Tibial artery (tissue), 4 donors: ENCODE results near the gene KL.

Experiments used
- DNase-seq, 2 donors: peaks; one replicate each; pipeline ENCODE4 v3.0.0-alpha.2; 2019
- H3K27ac ChIP-seq, 2 donors: fragments of 200-600 bp; sonication (generic) in 1 of 2; 1 replicate in 1 of 2; 2 replicates in 1 of 2; pipeline ENCODE4 v1.5.1; 2018 to 2019; ENCODE audit warnings: mild to moderate bottlenecking in 1 of 2
- H3K27me3 ChIP-seq, 2 donors: fragments of 200-600 bp; sonication (generic) in 1 of 2; one replicate each; pipeline versions ENCODE4 v1.5.1 to v1.6.0; 2016 to 2019
- H3K36me3 ChIP-seq, 3 donors: fragments of 200-600 bp; sonication (generic) in 2 of 3; one replicate each; pipeline ENCODE4 v1.5.1; 2016 to 2019; ENCODE audit warnings: mild to moderate bottlenecking in 2 of 3
- H3K4me1 ChIP-seq, 4 donors: fragments of 200-600 bp; sonication (generic) in 2 of 4; 1 replicate in 3 of 4; 2 replicates in 1 of 4; pipeline ENCODE4 v1.5.1; 2016 to 2019
- H3K4me3 ChIP-seq, 2 donors: fragments of 200-600 bp; sonication (generic) in 1 of 2; 1 replicate in 1 of 2; 2 replicates in 1 of 2; pipeline ENCODE4 v1.5.1; 2018 to 2019; ENCODE audit warnings: mild to moderate bottlenecking in 2 of 2
- H3K9me3 ChIP-seq, 3 donors: fragments of 200-600 bp; sonication (generic) in 1 of 3; one replicate each; pipeline ENCODE4 v1.5.1; 2016 to 2019
- intact Hi-C: fragments of 100-400 bp; cut with DNase I; formaldehyde crosslinking; loops from one replicate; pipeline ENCODE4 v1.15.0; 2023; ENCODE audit warnings: low total_unique reads
- TF ChIP-seq, protein P1 (sequence below), 2 experiments: fragments of 200-600 bp in 1 of 2; fragments of 450-650 bp in 1 of 2; IDR thresholded peaks; one replicate each; pipeline ENCODE4 v1.5.1; 2017 to 2019; ENCODE audit warnings: antibody characterized with exemption in 2 of 2, mild to moderate bottlenecking in 1 of 2, moderate library complexity in 1 of 2

Gene KL

DNA sequence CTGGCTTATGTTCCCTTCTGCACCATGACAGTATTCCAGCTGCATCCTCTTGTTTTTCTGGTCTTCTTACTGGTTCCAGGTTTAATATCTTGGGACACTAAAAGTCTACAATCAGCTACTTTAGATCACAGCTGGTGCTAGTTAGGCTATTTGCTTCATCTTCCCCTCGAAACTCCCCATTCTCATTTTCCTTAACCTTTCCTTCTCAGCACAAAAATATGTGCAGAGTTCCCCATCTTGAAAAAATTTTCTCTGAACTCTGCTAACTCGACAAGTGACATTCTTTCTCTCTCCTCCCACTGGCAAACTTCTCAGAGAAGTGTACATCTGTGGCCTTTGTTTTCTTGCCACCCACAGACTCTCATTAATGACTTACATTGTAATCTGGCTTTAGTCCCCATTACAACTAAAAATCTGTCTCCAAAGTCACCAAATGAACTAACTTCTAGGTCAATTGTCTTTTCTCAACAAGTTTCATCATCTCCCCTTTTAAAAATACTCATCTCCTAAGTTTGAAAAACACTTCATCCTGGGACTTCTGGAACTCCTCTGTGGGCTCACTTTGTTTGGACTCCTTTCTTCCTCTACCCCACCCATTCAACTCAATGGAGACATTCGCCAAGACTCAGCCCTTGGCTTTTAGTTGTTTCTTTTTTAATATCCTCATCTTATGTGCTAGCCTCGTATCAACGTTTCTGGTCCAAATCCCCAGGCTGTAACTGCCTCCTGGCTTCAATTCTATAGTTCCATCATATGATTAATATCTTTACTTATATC, 7.1 kb upstream of the KL start:
- DNase-seq = no peak
- Histone ChIP-seq H3K4me3 (no peak overlapping the region), H3K36me3 (no peaks in the 10 kb centered on the region), H3K9me3 (peaks cover 0 to 12% (median 9%) of the 10 kb centered on the region in 3 donors), H3K27ac (no peak overlapping the region), H3K4me1 (no peaks in the 10 kb centered on the region), H3K27me3 (no peaks in the 10 kb centered on the region)
- TF ChIP-seq, protein P1, sequence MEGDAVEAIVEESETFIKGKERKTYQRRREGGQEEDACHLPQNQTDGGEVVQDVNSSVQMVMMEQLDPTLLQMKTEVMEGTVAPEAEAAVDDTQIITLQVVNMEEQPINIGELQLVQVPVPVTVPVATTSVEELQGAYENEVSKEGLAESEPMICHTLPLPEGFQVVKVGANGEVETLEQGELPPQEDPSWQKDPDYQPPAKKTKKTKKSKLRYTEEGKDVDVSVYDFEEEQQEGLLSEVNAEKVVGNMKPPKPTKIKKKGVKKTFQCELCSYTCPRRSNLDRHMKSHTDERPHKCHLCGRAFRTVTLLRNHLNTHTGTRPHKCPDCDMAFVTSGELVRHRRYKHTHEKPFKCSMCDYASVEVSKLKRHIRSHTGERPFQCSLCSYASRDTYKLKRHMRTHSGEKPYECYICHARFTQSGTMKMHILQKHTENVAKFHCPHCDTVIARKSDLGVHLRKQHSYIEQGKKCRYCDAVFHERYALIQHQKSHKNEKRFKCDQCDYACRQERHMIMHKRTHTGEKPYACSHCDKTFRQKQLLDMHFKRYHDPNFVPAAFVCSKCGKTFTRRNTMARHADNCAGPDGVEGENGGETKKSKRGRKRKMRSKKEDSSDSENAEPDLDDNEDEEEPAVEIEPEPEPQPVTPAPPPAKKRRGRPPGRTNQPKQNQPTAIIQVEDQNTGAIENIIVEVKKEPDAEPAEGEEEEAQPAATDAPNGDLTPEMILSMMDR (IDR thresholded peaks at IDR 0.05) = no peak
- intact Hi-C loops = no loop called here

DNA sequence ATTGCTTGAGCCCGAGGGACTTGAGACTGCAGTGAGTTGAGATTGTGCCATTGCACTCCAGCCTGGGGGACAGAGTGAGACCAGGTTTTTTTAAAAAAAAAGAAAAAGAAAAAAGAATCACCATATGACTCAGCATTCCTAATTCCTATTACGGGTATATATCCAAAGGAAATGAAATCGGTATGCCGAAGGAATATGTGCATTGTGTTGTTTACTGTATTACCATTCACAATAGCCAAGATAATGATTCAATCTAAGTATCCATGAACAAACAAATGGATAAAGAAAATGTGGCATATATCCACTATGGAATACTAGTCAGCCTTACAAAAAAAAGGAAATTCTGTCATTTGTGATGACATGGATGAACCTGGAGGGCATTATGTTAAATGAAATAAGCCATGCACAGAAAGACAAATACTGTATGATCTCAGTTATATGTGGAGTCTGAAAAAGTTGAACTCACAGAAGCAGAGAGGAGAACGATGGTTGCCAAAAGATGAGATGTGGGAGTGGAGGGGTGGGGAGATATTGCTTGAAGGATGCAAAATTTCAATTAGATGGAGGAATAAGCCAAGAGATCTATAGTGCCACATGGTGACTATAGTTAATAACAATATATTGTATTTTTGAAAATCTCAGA, 4.3 kb upstream of the KL start:
- intact Hi-C loops = no loop called here
- H3K36me3 ChIP-seq = no peaks in the 10 kb centered on the region
- DNase-seq = no peak
- no peak overlapping the region for H3K27ac ChIP-seq
- TF ChIP-seq, protein P1 (IDR thresholded peaks at IDR 0.05) = no peak
- peaks cover 0 to 13% (median 5%) of the 10 kb centered on the region in 4 donors for H3K4me1 ChIP-seq
- H3K27me3 ChIP-seq = no peaks in the 10 kb centered on the region
- H3K9me3 ChIP-seq = peaks cover 0 to 12% (median 9%) of the 10 kb centered on the region in 3 donors
- no peak overlapping the region for H3K4me3 ChIP-seq

DNA sequence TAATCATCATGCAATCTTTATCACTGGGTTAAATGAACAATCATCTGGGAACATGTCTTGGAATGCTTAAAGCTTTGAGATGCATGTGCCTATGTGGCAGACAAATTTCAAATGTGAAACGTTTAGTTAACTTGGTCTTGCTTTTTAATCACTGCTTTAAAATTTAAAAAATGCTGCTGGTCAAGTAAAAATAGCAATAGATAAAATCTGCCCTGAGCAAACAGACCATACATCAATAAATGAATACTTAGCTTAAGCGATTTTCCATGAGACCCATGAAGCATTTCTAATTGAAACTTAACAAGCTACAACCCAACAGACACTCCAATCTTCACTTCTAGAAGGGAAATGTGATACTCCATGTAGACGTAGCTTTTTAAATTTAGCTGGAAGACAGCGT, 1.9 kb upstream of the KL start:
- DNase-seq = no peak
- Histone ChIP-seq H3K27ac (no peak overlapping the region), H3K9me3 (no peaks in the 10 kb centered on the region), H3K27me3 (no peaks in the 10 kb centered on the region), H3K4me3 (no peak overlapping the region), H3K36me3 (no peaks in the 10 kb centered on the region), H3K4me1 (peaks cover 0 to 16% (median 6%) of the 10 kb centered on the region in 4 donors)
- intact Hi-C loops = no loop called here
- TF ChIP-seq, protein P1 (IDR thresholded peaks at IDR 0.05) = no peak

DNA sequence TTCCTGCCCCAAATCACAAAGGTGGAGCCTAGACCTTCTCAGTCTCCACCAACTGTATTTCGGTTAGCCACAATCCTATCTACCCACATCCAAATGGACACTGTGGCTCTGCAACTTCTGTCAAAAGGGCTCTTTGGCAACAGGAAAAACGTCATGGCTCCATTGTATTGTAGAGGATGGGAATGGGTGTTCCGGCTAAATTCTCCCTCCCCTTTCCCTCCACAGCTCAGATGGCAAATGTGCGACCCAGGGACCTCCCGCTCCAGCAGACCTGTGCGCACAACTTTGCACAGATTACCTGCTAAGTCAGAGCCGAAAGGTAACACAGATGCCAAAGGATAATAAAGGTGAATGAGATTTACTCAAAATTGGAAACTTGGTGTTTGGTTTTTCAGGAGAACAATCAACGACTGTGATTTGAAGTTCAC, 968 bp upstream of the KL start:
- Histone ChIP-seq H3K36me3 (no peaks in the 10 kb centered on the region), H3K4me1 (peaks cover 0 to 16% (median 6%) of the 10 kb centered on the region in 4 donors), H3K4me3 (peak overlapping the region in 1 of 2 donors; percentile 57), H3K27me3 (no peaks in the 10 kb centered on the region), H3K9me3 (no peaks in the 10 kb centered on the region), H3K27ac (no peak overlapping the region)
- intact Hi-C loops = no loop called here
- TF ChIP-seq, protein P1 (IDR thresholded peaks at IDR 0.05) = no peak
- DNase-seq = peak in 1 of 2 donors; percentile 24

DNA sequence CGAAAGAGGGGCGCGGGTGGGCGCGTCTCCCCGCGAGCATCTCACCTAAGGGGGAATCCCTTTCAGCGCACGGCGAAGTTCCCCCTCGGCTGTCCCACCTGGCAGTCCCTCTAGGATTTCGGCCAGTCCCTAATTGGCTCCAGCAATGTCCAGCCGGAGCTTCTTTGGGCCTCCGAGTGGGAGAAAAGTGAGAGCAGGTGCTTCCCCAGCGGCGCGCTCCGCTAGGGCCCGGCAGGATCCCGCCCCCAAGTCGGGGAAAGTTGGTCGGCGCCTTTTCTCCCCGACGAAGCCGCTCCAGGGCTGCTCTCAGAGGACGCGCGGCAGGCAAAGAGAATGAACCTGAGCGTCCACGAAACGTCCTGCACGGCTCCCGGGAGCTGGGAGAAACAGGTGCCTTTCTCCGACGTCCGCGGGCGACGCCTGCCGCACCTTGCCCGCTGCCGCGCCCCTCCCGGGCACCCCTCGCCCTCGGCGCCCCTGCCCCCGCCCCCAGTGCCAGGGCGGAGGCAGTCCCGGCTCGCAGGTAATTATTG, 366 bp upstream of the KL start:
- H3K27ac ChIP-seq = no peak overlapping the region
- peaks cover 0 to 16% (median 6%) of the 10 kb centered on the region in 4 donors for H3K4me1 ChIP-seq
- TF ChIP-seq, protein P1 (IDR thresholded peaks at IDR 0.05) = no peak
- intact Hi-C loops = no loop called here
- H3K27me3 ChIP-seq = no peaks in the 10 kb centered on the region
- no peak for DNase-seq
- no peaks in the 10 kb centered on the region for H3K36me3 ChIP-seq
- H3K4me3 ChIP-seq = peak overlapping the region; percentile 51 to 57
- H3K9me3 ChIP-seq = no peaks in the 10 kb centered on the region
